ENCODE results near the gene OSGIN1.

Gene OSGIN1

GRCh38 chr16:83958846-83959565 lies 6.0 kb downstream of the OSGIN1 start:
- DNase-seq = no peak

DNA sequence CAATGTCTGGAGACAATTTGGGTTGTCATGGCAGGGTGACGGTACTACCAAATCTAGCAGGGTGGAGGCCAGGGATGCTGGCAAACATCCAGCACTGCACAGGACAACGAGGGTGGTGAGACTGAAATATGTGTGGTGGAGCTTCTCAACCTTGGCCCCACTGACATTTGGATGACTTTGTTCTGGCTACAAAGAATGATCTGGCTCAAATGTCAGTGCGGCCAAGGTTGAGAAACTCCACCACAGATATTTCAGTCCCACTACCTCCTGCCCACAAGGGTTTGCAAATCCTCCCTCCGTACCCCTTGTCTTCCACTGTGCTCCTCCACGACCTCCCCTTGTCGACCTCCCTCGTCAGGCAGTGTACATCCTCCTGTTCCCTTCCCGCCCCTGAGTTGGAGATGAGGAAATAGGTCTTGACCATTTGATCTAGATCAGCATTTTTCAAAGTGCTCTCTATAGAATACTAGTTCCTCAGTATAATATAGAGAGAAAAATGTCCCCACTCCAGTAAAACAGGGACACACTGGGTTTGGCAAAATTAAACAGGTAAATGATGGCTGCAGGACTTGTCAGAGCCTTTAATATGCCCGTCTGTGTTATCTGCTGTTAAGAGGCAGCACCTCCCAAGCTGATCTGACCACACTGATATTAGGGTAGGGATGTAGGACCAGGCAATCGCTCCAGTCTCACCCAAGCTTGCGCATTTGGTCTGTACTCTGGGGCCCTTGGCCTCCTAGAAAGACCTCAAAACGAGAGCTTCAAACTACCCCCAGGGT lies 6.8 kb downstream of the OSGIN1 start:
- DNase-seq = no peak

GRCh38 chr16:83960521-83961249 lies 7.6 kb downstream of the OSGIN1 start:
- DNase-seq = no peak

DNA sequence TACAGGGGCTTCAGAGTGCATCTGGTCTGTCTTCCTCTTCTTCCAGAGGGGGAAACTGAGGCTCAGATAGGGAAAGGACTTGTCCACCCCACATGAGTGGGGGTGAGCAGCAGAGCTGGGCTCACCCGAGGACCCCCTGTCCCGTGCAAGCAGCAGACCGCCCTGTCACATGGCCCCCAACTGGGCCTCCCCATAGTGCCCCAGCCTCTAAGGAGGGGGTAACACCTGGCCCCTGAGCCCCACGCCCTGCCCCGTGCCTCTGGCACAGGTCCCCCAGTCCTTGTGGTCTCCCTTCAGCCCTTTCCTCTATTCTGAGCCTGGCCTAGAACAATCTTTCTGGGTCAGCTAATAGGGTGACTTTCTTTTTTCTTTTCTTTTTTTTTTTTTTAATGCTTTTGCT lies 8.6 kb downstream of the OSGIN1 start:
- no peak for DNase-seq

GRCh38 chr16:83963277-83964119 lies 10.5 kb downstream of the OSGIN1 start:
- DNase-seq = no peak

DNA sequence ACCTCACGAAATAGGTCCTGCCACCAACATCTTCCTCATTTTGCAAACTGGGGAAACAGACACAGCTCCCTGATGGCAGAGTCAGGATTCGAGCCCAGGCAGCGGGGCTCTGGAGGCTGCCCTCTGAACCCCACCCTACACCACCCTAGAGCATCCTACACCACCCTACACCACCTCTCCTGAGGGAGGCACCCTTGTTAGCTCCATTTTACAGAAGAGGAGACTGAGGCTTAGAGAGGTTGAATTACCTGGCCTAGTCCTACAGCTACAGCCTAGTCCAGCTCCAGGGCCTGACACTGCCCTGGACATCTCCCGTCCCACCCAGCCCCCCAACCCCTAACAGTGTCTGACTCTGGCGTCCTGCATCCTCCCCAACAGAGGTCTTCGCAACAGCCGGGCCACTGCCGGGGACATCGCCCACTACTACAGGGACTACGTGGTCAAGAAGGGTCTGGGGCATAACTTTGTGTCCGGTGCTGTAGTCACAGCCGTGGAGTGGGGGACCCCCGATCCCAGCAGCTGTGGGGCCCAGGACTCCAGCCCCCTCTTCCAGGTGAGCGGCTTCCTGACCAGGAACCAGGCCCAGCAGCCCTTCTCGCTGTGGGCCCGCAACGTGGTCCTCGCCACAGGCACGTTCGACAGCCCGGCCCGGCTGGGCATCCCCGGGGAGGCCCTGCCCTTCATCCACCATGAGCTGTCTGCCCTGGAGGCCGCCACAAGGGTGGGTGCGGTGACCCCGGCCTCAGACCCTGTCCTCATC lies 11.8 kb downstream of the OSGIN1 start:
- DNase-seq = no peak

- no peak for DNase-seq
These were observed 12.6 kb downstream of the OSGIN1 start for GRCh38 chr16:83965444-83966152.

DNA sequence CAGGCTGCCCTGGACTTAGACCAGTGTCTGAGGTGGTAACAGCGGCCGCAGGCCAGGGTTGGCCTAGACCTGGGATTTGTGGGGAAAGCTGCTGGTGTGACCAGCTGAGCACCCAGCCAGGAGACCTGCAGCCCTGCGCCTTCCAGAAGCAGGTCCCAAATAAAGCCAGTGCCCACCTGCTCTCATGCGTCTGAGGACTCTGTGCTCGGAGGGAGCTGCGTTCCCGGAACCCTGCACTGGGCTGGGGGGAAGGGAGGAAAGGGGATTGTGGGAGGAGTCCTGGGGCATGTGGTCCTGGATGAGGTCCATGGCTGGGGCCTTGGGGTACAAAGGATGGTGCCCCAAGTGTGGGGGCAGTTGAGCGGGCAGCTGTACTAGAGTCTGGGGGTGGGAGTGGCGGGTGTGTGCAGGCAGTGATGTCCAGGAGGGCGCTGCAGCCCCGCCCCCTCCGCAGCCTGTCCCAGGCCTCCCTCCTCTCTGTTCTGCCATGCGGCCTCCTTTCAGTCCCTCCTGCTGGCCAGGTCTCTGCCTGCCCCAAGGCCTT lies 13.2 kb downstream of the OSGIN1 start:
- DNase-seq = no peak

DNA sequence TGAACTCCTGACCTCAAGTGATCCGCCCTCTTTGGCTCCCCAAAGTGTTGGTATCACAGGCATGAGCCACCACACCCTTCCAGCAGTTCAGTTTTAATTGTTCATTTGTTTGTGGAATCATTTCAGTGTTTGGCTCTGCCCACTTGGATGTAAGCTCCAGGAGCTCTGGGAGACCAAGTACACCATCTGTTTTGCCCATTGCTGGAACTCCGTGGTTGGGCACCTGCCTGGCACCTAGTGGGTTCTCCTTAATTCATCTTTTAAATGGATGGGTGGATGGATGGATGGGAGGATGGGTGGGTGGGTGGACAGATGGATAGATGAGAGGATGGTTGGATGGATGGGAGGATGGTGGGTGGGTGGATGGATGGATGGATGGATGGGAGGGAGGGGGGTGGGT lies 14.1 kb downstream of the OSGIN1 start:
- no peak for DNase-seq

DNA sequence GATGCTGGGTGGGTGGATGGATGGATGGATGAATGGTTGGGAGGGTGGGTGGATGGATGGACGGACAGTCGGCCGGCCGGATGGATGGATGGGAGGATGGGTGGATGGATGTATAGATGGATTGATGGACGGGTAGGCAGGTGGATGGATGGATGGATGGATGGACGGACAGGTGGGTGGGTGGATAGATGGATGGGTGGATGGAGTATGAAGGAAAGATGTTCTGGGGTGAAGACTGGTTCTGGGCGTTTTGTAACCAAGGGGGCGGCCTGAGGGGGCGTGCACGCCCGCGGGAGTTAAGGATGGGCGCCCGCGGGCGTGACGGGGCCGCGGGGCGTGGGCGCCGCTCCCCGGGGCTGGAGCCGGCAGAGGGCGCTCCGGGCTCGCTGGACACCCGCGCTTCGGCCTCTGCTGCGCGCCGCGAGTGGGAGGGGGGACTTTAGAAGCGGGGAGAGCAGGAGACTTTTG lies 14.8 kb downstream of the OSGIN1 start, which contains the start of gene NECAB2:
Gene NECAB2 (plus strand): TSS at position 407 of the 468 bp plus-strand sequence. CDS start 405 bp downstream, outside the sequence.
- no peak for DNase-seq

DNA sequence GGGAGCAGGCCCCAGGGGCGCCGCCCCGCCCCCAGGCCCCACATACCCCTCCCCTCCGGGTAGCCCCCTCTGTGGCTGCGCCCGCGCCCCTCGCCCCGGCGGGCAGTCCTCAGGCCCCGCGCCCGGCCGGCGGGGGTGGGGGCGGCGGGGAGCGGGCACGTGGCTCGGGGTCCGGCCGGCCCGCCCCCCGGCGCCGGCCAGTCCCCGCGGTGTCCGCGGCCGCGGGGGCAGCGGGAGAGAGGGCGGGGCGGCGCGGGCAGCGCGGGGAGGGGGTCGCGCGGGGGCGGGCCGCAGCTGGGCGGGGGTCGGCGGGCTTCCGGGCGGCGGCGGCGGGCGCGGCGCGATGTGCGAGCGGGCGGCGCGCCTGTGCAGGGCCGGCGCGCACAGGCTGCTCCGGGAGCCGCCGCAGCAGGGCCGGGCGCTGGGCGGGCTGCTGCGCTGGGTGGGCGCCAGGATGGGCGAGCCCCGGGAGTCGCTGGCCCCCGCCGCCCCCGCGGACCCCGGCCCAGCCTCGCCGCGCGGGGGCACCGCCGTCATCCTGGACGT lies 15.3 kb downstream of the OSGIN1 start:
- no peak for DNase-seq

DNA sequence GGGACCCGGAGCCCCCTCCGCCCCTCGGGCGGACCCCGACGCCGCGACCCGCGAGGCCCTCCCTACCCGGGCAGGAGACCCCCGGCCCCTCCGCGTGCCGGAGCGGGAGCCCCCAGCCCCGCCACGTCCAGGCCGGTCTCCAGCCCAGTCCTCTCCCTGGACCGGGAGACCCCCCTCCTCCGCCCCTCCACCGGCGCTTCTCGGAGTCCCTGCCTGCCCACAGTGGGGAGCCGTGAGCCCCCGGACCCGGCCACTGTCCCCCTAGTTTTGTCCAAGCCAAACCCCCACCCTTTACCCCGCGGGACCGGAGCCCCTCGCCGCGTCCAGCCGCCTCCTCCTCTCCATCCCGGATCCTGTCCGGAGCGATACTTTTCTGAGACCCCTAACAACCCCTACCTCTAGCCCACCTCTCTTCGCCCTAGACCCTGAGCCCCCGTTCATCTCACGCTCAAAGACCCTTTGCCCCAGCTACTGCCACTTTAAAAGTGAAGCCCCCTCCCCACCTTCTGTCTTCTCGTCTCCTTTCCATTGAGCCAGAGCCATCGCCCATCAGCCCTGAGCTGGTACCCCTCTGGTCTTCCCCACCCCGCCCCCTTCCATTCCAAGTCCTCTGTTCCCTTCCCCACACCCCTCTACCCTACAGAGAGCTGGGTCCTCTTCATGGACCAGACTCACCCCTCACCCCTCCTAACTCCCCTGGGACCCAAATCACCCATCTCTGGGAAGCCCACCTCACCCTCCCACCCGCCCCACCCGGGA lies 16.0 kb downstream of the OSGIN1 start:
- no peak for DNase-seq

DNA sequence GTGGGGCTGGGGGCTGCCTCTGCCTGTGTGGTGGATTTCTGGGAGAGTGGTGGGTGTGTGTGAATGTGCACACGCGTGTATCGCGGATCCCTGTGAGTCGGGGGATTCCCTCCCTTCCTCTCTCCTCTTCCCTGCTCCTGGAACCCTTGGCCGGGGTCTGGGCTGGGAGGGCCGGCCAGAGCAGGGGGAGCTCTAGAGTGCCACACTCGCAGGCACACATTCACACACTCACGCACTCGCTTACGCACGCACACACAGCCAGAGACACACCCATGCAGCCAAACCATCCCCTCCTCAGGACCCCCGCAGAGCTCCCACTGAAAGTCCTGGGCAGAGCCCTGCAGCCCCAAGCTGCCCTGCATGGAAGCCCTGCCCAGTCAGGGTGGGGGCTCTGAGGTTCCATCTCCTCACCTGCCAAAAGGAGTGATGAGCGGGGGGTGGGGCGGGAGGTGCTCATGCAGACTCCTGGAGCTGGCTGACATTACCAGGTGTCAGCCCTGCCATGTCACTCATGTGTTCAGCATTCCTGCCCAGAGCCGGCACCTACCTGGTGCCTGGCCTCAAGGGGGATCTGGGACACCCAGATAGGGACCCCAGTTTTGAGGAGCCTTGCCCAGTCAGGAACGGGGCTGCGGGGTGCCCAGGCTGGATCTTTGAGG lies 16.9 kb downstream of the OSGIN1 start:
- DNase-seq = no peak

- DNase-seq = no peak
These were observed 17.4 kb downstream of the OSGIN1 start for GRCh38 chr16:83970430-83970815.

- no peak for DNase-seq
These were observed 18.4 kb downstream of the OSGIN1 start for GRCh38 chr16:83971165-83972130.

- DNase-seq = no peak
These were observed 19.4 kb downstream of the OSGIN1 start for GRCh38 chr16:83972256-83973008.

- DNase-seq = no peak
These were observed 20.0 kb downstream of the OSGIN1 start for GRCh38 chr16:83973077-83973476.
